GM23338 (cell line): ENCODE measurements around the gene THSD4. TPM values are rescaled to one million over a fixed set of nuclear protein-coding genes. Genes with fewer than 3 reads are reported as not detected.

ENCODE experiments used
- ATAC-seq: fragments of 200-7000 bp; cut with Tn5 transposase; 3 replicates; pipeline ENCODE4 v1.9.1; 2020
- DNase-seq: peaks from one replicate; pipeline ENCODE4 v3.0.0-alpha.2; 2015; ENCODE audit warnings: low spot score
- H2AFZ ChIP-seq: fragments of 200-600 bp; sonication (generic); 2 replicates; pipeline ENCODE4 v1.8.0; 2016; ENCODE audit warnings: antibody characterized with exemption, mild to moderate bottlenecking, moderate library complexity
- H3F3A ChIP-seq: fragments of 200-600 bp; sonication (generic); replicated peaks from 2 replicates; pipeline ENCODE4 v1.8.0; 2017; ENCODE audit warnings: antibody characterized with exemption, mixed run types, low read depth
- H3K27ac ChIP-seq: fragments of 200-600 bp; sonication (generic); 2 replicates; pipeline ENCODE4 v1.6.1; 2016; ENCODE audit warnings: low read depth
- H3K27me3 ChIP-seq: fragments of 200-600 bp; sonication (generic); 2 replicates; pipeline ENCODE4 v1.8.0; 2016; ENCODE audit warnings: mild to moderate bottlenecking, mixed run types, moderate library complexity; ENCODE audit not compliant: insufficient read depth
- H3K36me3 ChIP-seq: fragments of 200-600 bp; sonication (generic); 2 replicates; pipeline ENCODE4 v1.8.0; 2016; ENCODE audit warnings: mild to moderate bottlenecking; ENCODE audit not compliant: insufficient read depth
- H3K4me1 ChIP-seq: fragments of 200-600 bp; sonication (generic); 2 replicates; pipeline ENCODE4 v1.8.0; 2016; ENCODE audit warnings: mild to moderate bottlenecking, moderate library complexity; ENCODE audit not compliant: insufficient read depth
- H3K4me2 ChIP-seq: fragments of 200-600 bp; sonication (generic); 2 replicates; pipeline ENCODE4 v1.7.1; 2017; ENCODE audit warnings: mixed run types
- H3K4me3 ChIP-seq: fragments of 200-600 bp; sonication (generic); 2 replicates; pipeline ENCODE4 v1.6.1; 2016; ENCODE audit warnings: mixed run types
- H3K79me2 ChIP-seq: fragments of 200-600 bp; sonication (generic); replicated peaks from 2 replicates; pipeline ENCODE4 v1.8.0; 2017; ENCODE audit warnings: mild to moderate bottlenecking; ENCODE audit not compliant: insufficient read depth
- H3K9me2 ChIP-seq: fragments of 200-600 bp; sonication (generic); 2 replicates; pipeline ENCODE4 v1.8.0; 2017; ENCODE audit not compliant: insufficient read depth
- H4K20me1 ChIP-seq: fragments of 200-600 bp; sonication (generic); replicated peaks from 2 replicates; pipeline ENCODE4 v1.8.0; 2017; ENCODE audit warnings: mild to moderate bottlenecking; ENCODE audit not compliant: insufficient read depth
- H3K27ac Mint-ChIP-seq: 2 replicates; pipeline ENCODE4 v1.8.0; 2020; ENCODE audit warnings: inconsistent platforms, mild to moderate bottlenecking, moderate library complexity, mixed read lengths
- H3K27me3 Mint-ChIP-seq: 3 replicates; pipeline ENCODE4 v1.8.0; 2022; ENCODE audit warnings: low read depth, mild to moderate bottlenecking, moderate library complexity, mixed read lengths, inconsistent platforms; ENCODE audit not compliant: insufficient read depth, poor library complexity
- H3K36me3 Mint-ChIP-seq: 3 replicates; pipeline ENCODE4 v1.8.0; 2021; ENCODE audit warnings: low read depth, mild to moderate bottlenecking, inconsistent platforms, moderate library complexity, mixed read lengths
- H3K4me1 Mint-ChIP-seq: 3 replicates; pipeline ENCODE4 v1.8.0; 2020; ENCODE audit warnings: mild to moderate bottlenecking, inconsistent platforms, mixed read lengths
- H3K4me3 Mint-ChIP-seq: 3 replicates; pipeline ENCODE4 v1.8.0; 2021; ENCODE audit warnings: moderate library complexity, mild to moderate bottlenecking, inconsistent platforms, mixed read lengths
- H3K9me3 Mint-ChIP-seq: 3 replicates; pipeline ENCODE4 v1.8.0; 2020; ENCODE audit warnings: moderate library complexity, mild to moderate bottlenecking, inconsistent platforms, mixed read lengths
- EZH2 ChIP-seq: fragments of 200-600 bp; sonication (generic); IDR thresholded peaks from one replicate; pipeline ENCODE4 v1.8.0; 2017; ENCODE audit warnings: antibody characterized with exemption, mild to moderate bottlenecking, low read depth; ENCODE audit not compliant: unreplicated experiment
- EZH2phosphoT487 ChIP-seq: fragments of 200-600 bp; sonication (generic); IDR thresholded peaks from one replicate; pipeline ENCODE4 v1.8.1; 2018; ENCODE audit warnings: antibody characterized with exemption; ENCODE audit not compliant: unreplicated experiment
- JUNB ChIP-seq: IDR thresholded peaks from one replicate; pipeline ENCODE4 v1.6.1; 2016; ENCODE audit warnings: antibody characterized with exemption; ENCODE audit not compliant: unreplicated experiment
- POLR2AphosphoS5 ChIP-seq: IDR thresholded peaks from 2 replicates; pipeline ENCODE4 v1.6.1; 2016; ENCODE audit warnings: antibody characterized with exemption, low read depth
- STAT1 ChIP-seq: IDR thresholded peaks from one replicate; pipeline ENCODE4 v1.6.1; 2016; ENCODE audit warnings: antibody characterized with exemption; ENCODE audit not compliant: unreplicated experiment
- ZNF114 ChIP-seq: fragments of 250-450 bp; sonication (Bioruptor Pico); IDR thresholded peaks from 2 replicates; pipeline ENCODE4 v1.5.0; 2020; ENCODE audit warnings: mild to moderate bottlenecking, moderate library complexity
- ZNF331 ChIP-seq: fragments of 250-450 bp; sonication (Bioruptor Pico); IDR thresholded peaks from 2 replicates; pipeline ENCODE4 v1.5.0; 2020; ENCODE audit warnings: low read depth, mild to moderate bottlenecking, moderate library complexity
- polyA plus RNA-seq: library from polyadenylated mRNA; unstranded; fragments of >200 nt; fragmentation: Nextera tagmentation; extraction: Ambion mirVana; gene quantifications from 2 replicates; pipeline ENCODE4 v1.2.1, GENCODE V29; 2016
- total RNA-seq: library from RNA; depleted of rRNA; stranded (reverse); fragments of >200 nt; shearing (Covaris generic); gene quantifications from 2 replicates; pipeline ENCODE4 v1.2.3, GENCODE V29; 2014
- TF ChIP-seq, protein P1 (sequence below): fragments of 250-450 bp; sonication (Bioruptor Pico); IDR thresholded peaks from 2 replicates; pipeline ENCODE4 v1.5.0; 2020; ENCODE audit warnings: mild to moderate bottlenecking, moderate library complexity
- TF ChIP-seq, protein P2 (sequence below): IDR thresholded peaks from 2 replicates; pipeline ENCODE4 v1.6.1; 2016; ENCODE audit warnings: antibody characterized with exemption

The THSD4 gene
- total and polyA plus RNA-seq, 2 experiments from 2014 or later = 2.0 to 7.4 TPM

DNA sequence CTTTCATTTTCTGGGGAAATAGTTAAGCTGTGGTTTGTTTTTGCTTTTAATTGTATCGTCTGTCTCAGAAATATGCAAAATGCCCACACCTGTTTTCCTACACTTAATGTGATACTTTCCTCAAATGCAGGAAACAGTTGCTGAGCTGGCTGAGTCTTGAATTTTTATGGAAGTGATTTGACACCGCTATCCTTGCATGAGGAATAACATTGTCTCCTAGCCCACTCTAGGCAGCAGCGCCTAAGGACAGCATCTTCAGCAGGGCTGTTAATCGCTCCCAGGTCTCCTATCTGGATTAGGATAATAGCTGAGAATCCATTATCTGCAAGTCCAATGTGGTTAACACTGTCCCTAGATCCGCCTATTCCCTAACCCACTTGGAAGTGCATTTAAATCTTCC, 562.5 kb downstream of the THSD4 start (continued):
- TF ChIP-seq, protein P1, sequence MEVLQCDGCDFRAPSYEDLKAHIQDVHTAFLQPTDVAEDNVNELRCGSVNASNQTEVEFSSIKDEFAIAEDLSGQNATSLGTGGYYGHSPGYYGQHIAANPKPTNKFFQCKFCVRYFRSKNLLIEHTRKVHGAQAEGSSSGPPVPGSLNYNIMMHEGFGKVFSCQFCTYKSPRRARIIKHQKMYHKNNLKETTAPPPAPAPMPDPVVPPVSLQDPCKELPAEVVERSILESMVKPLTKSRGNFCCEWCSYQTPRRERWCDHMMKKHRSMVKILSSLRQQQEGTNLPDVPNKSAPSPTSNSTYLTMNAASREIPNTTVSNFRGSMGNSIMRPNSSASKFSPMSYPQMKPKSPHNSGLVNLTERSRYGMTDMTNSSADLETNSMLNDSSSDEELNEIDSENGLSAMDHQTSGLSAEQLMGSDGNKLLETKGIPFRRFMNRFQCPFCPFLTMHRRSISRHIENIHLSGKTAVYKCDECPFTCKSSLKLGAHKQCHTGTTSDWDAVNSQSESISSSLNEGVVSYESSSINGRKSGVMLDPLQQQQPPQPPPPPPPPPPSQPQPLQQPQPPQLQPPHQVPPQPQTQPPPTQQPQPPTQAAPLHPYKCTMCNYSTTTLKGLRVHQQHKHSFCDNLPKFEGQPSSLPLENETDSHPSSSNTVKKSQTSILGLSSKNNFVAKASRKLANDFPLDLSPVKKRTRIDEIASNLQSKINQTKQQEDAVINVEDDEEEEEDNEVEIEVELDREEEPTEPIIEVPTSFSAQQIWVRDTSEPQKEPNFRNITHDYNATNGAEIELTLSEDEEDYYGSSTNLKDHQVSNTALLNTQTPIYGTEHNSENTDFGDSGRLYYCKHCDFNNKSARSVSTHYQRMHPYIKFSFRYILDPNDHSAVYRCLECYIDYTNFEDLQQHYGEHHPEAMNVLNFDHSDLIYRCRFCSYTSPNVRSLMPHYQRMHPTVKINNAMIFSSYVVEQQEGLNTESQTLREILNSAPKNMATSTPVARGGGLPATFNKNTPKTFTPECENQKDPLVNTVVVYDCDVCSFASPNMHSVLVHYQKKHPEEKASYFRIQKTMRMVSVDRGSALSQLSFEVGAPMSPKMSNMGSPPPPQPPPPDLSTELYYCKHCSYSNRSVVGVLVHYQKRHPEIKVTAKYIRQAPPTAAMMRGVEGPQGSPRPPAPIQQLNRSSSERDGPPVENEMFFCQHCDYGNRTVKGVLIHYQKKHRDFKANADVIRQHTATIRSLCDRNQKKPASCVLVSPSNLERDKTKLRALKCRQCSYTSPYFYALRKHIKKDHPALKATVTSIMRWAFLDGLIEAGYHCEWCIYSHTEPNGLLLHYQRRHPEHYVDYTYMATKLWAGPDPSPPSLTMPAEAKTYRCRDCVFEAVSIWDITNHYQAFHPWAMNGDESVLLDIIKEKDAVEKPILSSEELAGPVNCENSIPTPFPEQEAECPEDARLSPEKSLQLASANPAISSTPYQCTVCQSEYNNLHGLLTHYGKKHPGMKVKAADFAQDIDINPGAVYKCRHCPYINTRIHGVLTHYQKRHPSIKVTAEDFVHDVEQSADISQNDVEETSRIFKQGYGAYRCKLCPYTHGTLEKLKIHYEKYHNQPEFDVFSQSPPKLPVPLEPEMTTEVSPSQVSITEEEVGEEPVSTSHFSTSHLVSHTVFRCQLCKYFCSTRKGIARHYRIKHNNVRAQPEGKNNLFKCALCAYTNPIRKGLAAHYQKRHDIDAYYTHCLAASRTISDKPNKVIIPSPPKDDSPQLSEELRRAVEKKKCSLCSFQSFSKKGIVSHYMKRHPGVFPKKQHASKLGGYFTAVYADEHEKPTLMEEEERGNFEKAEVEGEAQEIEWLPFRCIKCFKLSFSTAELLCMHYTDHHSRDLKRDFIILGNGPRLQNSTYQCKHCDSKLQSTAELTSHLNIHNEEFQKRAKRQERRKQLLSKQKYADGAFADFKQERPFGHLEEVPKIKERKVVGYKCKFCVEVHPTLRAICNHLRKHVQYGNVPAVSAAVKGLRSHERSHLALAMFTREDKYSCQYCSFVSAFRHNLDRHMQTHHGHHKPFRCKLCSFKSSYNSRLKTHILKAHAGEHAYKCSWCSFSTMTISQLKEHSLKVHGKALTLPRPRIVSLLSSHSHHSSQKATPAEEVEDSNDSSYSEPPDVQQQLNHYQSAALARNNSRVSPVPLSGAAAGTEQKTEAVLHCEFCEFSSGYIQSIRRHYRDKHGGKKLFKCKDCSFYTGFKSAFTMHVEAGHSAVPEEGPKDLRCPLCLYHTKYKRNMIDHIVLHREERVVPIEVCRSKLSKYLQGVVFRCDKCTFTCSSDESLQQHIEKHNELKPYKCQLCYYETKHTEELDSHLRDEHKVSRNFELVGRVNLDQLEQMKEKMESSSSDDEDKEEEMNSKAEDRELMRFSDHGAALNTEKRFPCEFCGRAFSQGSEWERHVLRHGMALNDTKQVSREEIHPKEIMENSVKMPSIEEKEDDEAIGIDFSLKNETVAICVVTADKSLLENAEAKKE (CRISPR knock-in tag) = no peak
- TF ChIP-seq STAT1 (no peak), POLR2AphosphoS5 (no peak), EZH2phosphoT487 (no peak)
- TF ChIP-seq, protein P2, sequence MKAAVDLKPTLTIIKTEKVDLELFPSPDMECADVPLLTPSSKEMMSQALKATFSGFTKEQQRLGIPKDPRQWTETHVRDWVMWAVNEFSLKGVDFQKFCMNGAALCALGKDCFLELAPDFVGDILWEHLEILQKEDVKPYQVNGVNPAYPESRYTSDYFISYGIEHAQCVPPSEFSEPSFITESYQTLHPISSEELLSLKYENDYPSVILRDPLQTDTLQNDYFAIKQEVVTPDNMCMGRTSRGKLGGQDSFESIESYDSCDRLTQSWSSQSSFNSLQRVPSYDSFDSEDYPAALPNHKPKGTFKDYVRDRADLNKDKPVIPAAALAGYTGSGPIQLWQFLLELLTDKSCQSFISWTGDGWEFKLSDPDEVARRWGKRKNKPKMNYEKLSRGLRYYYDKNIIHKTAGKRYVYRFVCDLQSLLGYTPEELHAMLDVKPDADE = no peak

DNA sequence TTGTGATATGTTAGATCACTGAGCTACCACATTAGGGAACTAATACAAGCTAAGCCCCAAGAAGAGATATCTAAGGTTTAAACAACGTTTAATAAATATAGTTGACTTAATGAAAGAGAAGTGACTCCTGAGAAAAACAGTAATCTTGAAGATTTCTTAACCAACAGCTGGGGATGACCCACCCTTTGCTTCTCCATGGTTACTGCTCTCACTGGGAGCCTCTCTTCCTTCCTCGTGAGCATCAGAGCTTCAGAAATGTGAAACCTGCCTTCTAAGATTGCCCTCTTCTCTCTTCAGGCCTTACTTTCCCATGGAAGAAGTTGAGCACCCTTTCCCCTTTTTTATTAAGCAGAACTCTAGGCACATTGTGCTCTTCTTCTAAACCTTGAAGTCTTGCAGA, 562.9 kb downstream of the THSD4 start:
- H3K9me3 Mint-ChIP-seq = no peaks in the 10 kb centered on the region
- H3K4me1 Mint-ChIP-seq = peaks cover 39% of the 10 kb centered on the region
- H3K36me3 Mint-ChIP-seq = no peaks in the 10 kb centered on the region
- Histone ChIP-seq H3K27ac (no peak overlapping the region), H2AFZ (no peak overlapping the region), H3K4me2 (no peak overlapping the region), H3K4me1 (peaks cover 21% of the 10 kb centered on the region), H4K20me1 (no peaks in the 10 kb centered on the region), H3K9me2 (no peaks in the 10 kb centered on the region), H3K27me3 (no peaks in the 10 kb centered on the region), H3F3A (no peaks in the 10 kb centered on the region), H3K4me3 (no peak overlapping the region), H3K79me2 (no peaks in the 10 kb centered on the region), H3K36me3 (no peaks in the 10 kb centered on the region)
- H3K27me3 Mint-ChIP-seq = no peaks in the 10 kb centered on the region
- no peak overlapping the region for H3K27ac Mint-ChIP-seq
- DNase-seq (no peak), ATAC-seq (no peak)
- TF ChIP-seq, protein P1 (CRISPR knock-in tag) = no peak
- TF ChIP-seq ZNF331 (CRISPR knock-in tag) (no peak), EZH2phosphoT487 (no peak), EZH2 (no peak), ZNF114 (CRISPR knock-in tag) (no peak), JUNB (no peak)
- no peak overlapping the region for H3K4me3 Mint-ChIP-seq
